Measurements from ENCODE around the gene PDK1.

Gene PDK1

DNA sequence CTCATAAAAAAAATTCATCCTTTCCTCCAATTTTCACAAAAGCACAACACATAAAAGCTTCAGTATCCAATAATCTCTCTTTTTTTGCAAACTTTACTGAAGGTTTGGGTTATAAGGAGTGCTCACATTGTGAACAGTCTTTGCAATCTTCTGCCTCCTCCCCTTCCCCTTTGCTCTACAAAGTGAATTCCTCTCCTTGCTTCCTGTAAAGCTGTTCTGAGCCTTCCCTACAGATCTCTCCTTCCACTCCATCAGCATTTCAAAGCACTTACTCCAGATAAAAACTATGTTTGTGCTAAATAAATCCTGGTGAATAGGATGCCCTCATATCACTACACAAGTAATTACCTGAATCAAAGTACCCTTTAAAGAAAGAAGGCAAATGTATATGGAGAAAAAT lies 4.6 kb upstream of the PDK1 start:
- Histone ChIP-seq H3K36me3 (ENCODE audit: control insufficient read depth, insufficient read depth, low read length) (no peaks in the 10 kb centered on the region), H3K9me3 (ENCODE audit: control insufficient read depth, insufficient read depth, low read length) (peaks cover 1% of the 10 kb centered on the region; the same call in 1 of the 2 replicates), H3K27ac (ENCODE audit: low read length) (no peak overlapping the region), H3K4me3 (ENCODE audit: low read length) (no peak overlapping the region), H3K4me1 (ENCODE audit: control insufficient read depth, insufficient read depth, low read length) (peaks cover 4% of the 10 kb centered on the region; the same call in 1 of the 2 replicates), H3K27me3 (ENCODE audit: control insufficient read depth, insufficient read depth, low read length) (no peaks in the 10 kb centered on the region)
- no peak for DNase-seq (ENCODE audit: low read depth, low spot score)

DNA sequence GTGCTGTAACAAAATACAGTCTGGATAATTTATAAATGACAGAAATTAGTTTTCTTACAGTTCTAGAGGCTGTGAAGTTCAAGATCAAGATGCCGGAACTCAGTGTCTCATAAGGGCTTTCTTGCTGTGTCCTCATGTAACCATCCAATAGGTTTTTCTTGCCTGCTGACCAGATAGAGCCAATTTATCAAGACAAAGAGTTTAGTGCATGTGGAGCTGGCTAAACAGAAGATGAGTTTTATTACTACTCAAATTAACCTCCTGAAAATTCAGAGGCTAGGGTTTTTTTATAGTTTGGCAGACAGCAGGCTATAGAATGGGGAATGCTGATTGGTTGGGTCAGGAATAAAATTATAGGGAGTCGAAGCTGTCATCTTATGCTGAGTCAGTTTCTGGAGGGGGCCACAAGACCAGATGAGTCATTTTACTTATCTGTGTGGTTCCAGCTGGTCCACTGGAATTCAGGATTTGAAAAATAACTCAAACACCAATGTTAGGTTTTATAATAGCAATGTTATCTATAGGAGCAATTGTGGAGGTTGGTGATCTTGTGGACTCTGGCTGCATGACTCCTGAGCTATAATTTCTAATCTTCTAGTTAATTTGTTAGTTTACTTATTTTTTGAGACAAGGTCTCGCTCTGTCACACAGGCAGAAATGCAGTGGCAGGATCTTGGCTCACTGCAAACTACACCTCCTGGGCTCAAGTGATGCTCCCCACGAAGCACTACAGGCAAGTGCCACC lies 3.2 kb upstream of the PDK1 start:
- Histone ChIP-seq H3K27ac (ENCODE audit: low read length) (no peak overlapping the region), H3K4me1 (ENCODE audit: control insufficient read depth, insufficient read depth, low read length) (peaks cover 4% of the 10 kb centered on the region; the same call in 1 of the 2 replicates)
- no peak for DNase-seq (ENCODE audit: low read depth, low spot score)

DNA sequence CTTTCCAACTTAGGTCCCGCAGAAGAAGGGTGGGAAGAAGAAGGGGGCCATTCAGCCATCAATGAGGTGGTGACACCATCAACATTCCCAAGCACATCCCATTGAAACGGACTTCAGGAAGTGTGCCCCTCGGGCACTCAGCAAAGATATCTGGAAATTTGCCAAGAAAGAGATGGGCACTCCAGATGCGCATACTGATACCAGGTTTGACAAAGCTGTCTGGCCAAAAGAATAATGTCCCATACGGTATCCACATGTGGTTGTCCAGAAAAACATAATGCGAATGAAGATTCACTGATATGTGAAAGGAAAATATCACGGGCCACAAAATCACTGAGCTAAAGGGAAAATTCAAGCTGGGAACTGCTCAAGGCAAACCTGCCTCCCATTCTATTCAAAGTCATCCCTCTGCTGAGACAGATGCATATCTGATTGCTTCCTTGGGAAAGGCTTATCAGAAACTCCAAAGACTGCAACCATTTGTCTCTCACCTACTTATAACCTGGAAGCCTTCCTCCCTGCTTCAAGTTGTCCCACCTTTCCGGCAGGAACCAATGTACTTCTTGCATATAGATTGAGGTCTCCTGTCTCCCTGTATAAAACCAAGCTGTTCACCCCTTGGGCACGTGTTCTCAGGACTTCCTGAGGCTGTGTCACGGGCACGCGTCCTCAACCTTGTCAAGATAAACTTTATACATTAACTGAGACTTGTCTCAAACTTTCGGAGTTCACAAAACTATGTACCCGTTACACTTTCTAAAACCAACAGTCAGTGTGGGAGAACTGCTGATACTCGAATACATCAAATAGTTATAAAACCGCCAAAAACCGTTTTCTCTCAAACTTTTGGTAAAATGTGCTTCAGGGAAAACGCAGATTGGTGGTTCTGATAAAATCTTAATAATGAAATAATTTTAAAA lies 1.3 kb upstream of the PDK1 start:
- Histone ChIP-seq H3K27me3 (ENCODE audit: control insufficient read depth, insufficient read depth, low read length) (no peaks in the 10 kb centered on the region), H3K27ac (ENCODE audit: low read length) (no peak overlapping the region), H3K4me3 (ENCODE audit: low read length) (no peak overlapping the region), H3K4me1 (ENCODE audit: control insufficient read depth, insufficient read depth, low read length) (peaks cover 3% of the 10 kb centered on the region; the same call in 1 of the 2 replicates), H3K36me3 (ENCODE audit: control insufficient read depth, insufficient read depth, low read length) (no peaks in the 10 kb centered on the region), H3K9me3 (ENCODE audit: control insufficient read depth, insufficient read depth, low read length) (no peaks in the 10 kb centered on the region)
- DNase-seq (ENCODE audit: low read depth, low spot score) = no peak
- no CpG with 5 or more reads among the region's 18 CpGs for WGBS (ENCODE audit: insufficient coverage, insufficient read length)

More for the DNA sequence above, 3.2 kb upstream of the PDK1 start:
- no peaks in the 10 kb centered on the region for H3K27me3 ChIP-seq (ENCODE audit: control insufficient read depth, insufficient read depth, low read length)
- H3K9me3 ChIP-seq (ENCODE audit: control insufficient read depth, insufficient read depth, low read length) = no peaks in the 10 kb centered on the region
- H3K36me3 ChIP-seq (ENCODE audit: control insufficient read depth, insufficient read depth, low read length) = no peaks in the 10 kb centered on the region
- no CpG with 5 or more reads among the region's 4 CpGs for WGBS (ENCODE audit: insufficient coverage, insufficient read length)
- H3K4me3 ChIP-seq (ENCODE audit: low read length) = no peak overlapping the region

DNA sequence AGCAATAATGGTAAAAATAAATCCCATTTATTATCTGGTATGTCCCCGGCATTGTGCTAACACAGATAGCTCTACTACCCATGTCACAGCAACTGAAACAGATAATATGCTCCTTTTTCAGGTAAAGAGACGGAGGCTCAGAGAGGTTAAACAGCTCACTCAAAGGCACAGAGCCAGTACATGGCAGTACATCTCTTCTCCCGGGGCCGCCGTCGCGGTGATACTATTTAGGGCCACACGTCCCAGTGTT lies 693 bp upstream of the PDK1 start:
- Histone ChIP-seq H3K4me1 (ENCODE audit: control insufficient read depth, insufficient read depth, low read length) (peaks cover 3% of the 10 kb centered on the region; the same call in 1 of the 2 replicates), H3K9me3 (ENCODE audit: control insufficient read depth, insufficient read depth, low read length) (no peaks in the 10 kb centered on the region), H3K27ac (ENCODE audit: low read length) (no peak overlapping the region), H3K36me3 (ENCODE audit: control insufficient read depth, insufficient read depth, low read length) (no peaks in the 10 kb centered on the region), H3K4me3 (ENCODE audit: low read length) (peak overlapping the region; percentile 82; the same call in 1 of the 2 replicates), H3K27me3 (ENCODE audit: control insufficient read depth, insufficient read depth, low read length) (no peaks in the 10 kb centered on the region)
- WGBS (ENCODE audit: insufficient coverage, insufficient read length) = no CpG with 5 or more reads among the region's 8 CpGs
- no peak for DNase-seq (ENCODE audit: low read depth, low spot score)

DNA sequence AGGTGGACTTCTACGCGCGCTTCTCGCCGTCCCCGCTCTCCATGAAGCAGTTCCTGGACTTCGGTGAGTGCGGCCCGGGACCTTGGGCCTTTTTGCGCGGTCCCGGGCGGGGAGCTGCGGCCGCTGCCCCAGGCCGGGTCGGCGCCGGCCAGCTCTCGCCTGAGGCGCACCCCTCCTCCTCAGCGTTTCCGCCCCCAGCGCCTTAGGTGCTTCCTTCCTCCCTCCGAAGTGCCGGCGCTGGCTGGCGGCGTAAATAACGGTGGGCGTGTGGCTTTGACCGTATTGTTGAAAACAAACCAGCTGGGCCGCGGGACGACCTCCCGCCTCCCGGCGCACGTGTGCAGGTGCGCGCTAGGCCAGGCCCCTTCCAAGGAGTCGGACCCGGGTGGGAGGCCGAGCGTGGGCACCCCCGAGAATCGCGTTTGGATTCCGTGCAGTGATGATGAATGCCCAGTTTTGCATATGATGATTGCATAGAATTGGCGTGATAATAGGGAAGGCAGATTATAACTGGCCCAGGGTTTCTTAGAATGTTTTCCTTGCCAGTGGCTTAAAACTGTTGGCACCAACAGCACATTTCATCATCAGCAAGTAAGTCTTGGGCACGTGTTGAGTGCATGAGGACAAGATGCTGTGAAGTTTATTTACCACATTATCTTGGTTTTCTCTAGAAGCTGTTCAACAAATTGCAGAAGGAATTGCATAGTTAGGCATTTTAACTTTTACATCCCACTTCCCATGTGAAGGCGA lies 569 bp downstream of the PDK1 start:
- Histone ChIP-seq H3K27me3 (ENCODE audit: control insufficient read depth, insufficient read depth, low read length) (no peaks in the 10 kb centered on the region), H3K9me3 (ENCODE audit: control insufficient read depth, insufficient read depth, low read length) (no peaks in the 10 kb centered on the region), H3K4me3 (ENCODE audit: low read length) (peak overlapping the region; percentile 82), H3K4me1 (ENCODE audit: control insufficient read depth, insufficient read depth, low read length) (peaks cover 1% of the 10 kb centered on the region; the same call in 1 of the 2 replicates), H3K27ac (ENCODE audit: low read length) (no peak overlapping the region), H3K36me3 (ENCODE audit: control insufficient read depth, insufficient read depth, low read length) (no peaks in the 10 kb centered on the region)
- peak; percentile 33 for DNase-seq (ENCODE audit: low read depth, low spot score)
- WGBS (ENCODE audit: insufficient coverage, insufficient read length) = no CpG with 5 or more reads among the region's 52 CpGs

DNA sequence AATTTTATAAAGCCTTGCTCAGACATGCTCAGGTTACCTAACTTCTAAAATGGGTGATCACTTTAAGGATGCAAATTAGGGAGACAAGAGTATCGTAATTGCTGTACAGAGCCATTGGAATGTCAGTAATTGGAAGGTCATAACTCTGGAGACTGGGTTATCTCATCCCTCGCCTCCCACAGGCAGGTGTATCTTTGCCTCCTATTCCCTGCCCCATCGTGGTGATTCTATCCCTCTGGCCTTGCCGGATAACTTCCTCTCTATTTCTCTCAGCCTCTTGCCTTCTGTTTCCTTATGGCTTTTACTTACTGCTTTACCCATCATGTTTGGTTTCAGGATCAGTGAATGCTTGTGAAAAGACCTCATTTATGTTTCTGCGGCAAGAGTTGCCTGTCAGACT lies 2.5 kb downstream of the PDK1 start:
- Histone ChIP-seq H3K27ac (ENCODE audit: low read length) (no peak overlapping the region), H3K36me3 (ENCODE audit: control insufficient read depth, insufficient read depth, low read length) (no peaks in the 10 kb centered on the region), H3K4me1 (ENCODE audit: control insufficient read depth, insufficient read depth, low read length) (peaks cover 1% of the 10 kb centered on the region; the same call in 1 of the 2 replicates), H3K4me3 (ENCODE audit: low read length) (no peak overlapping the region), H3K27me3 (ENCODE audit: control insufficient read depth, insufficient read depth, low read length) (no peaks in the 10 kb centered on the region), H3K9me3 (ENCODE audit: control insufficient read depth, insufficient read depth, low read length) (no peaks in the 10 kb centered on the region)
- WGBS (ENCODE audit: insufficient coverage, insufficient read length) = no CpG with 5 or more reads among the region's 5 CpGs
- DNase-seq (ENCODE audit: low read depth, low spot score) = no peak

DNA sequence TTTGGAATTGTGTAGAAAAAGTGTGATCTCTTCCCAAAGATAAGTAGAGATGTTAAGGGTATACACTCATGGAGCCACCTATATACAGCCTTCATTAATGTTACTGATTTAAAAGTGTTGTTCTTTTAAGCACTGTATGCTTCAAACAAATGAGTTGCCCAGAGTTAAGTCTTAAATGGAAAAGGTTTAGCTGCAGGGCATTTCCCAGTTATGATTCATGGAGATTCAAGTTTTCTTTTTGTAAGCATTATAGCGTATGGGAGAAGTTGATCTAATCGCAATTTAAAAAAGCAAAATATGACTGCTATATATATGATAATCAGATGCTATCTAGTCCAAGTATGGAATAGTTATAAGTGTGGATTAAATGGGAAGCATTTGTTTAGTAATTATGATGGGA lies 4.8 kb downstream of the PDK1 start:
- Histone ChIP-seq H3K4me3 (ENCODE audit: low read length) (no peak overlapping the region), H3K9me3 (ENCODE audit: control insufficient read depth, insufficient read depth, low read length) (no peaks in the 10 kb centered on the region), H3K36me3 (ENCODE audit: control insufficient read depth, insufficient read depth, low read length) (no peaks in the 10 kb centered on the region), H3K4me1 (ENCODE audit: control insufficient read depth, insufficient read depth, low read length) (no peaks in the 10 kb centered on the region; the same call in 1 of the 2 replicates), H3K27ac (ENCODE audit: low read length) (no peak overlapping the region), H3K27me3 (ENCODE audit: control insufficient read depth, insufficient read depth, low read length) (no peaks in the 10 kb centered on the region)
- whole genome bisulfite sequencing (ENCODE audit: insufficient coverage, insufficient read length) = no CpG with 5 or more reads among the region's 2 CpGs
- DNase-seq (ENCODE audit: low read depth, low spot score) = no peak

DNA sequence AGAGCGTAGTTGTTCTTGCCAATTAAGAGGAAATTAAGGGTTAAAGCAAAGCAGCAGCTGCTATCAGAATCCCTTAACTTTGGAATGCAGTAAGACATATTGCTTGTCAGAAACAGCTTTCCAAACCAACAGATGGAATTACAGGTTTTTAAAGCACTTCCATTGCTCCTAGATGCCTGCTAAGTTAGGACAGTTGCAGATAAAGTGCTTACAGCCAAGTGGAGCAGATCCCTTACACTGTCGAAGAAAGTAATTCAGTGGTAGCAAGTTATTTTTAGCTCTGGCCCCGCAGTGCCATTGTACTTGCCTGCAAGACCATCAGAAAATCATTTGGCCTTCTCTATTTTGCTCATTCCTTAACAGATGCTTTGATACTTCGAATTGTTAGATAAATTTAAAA lies 5.4 kb downstream of the PDK1 start:
- WGBS (ENCODE audit: insufficient coverage, insufficient read length) = no CpG with 5 or more reads among the region's 4 CpGs
- H3K27ac ChIP-seq (ENCODE audit: low read length) = no peak overlapping the region
- H3K4me1 ChIP-seq (ENCODE audit: control insufficient read depth, insufficient read depth, low read length) = no peaks in the 10 kb centered on the region; the same call in 1 of the 2 replicates
- H3K9me3 ChIP-seq (ENCODE audit: control insufficient read depth, insufficient read depth, low read length) = no peaks in the 10 kb centered on the region
- no peaks in the 10 kb centered on the region for H3K27me3 ChIP-seq (ENCODE audit: control insufficient read depth, insufficient read depth, low read length)
- H3K4me3 ChIP-seq (ENCODE audit: low read length) = no peak overlapping the region
- no peaks in the 10 kb centered on the region for H3K36me3 ChIP-seq (ENCODE audit: control insufficient read depth, insufficient read depth, low read length)
- DNase-seq (ENCODE audit: low read depth, low spot score) = no peak

DNA sequence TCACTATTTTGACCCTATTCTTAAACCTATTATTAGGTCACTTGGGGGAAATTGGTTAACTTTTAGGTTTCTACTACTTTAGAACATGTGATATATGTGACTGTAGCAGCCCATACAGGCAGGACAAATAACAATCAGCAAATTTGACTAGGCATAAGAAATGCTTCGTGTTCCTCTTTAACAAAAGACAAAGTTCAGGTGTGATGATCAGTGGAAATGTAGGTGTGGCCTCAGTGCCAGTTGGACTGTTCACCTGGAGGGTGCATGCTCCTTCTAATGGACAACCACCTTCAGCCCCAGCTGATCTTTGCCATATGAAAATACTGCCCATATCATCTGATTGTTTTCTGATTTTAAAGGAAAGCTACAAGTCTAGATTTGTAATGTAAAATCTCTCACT lies 6.4 kb downstream of the PDK1 start:
- no CpG with 5 or more reads among the region's 1 CpG for WGBS (ENCODE audit: insufficient coverage, insufficient read length)
- H3K27me3 ChIP-seq (ENCODE audit: control insufficient read depth, insufficient read depth, low read length) = no peaks in the 10 kb centered on the region
- no peak for DNase-seq (ENCODE audit: low read depth, low spot score)
- H3K36me3 ChIP-seq (ENCODE audit: control insufficient read depth, insufficient read depth, low read length) = no peaks in the 10 kb centered on the region
- no peak overlapping the region for H3K27ac ChIP-seq (ENCODE audit: low read length)
- no peak overlapping the region for H3K4me3 ChIP-seq (ENCODE audit: low read length)
- H3K4me1 ChIP-seq (ENCODE audit: control insufficient read depth, insufficient read depth, low read length) = no peaks in the 10 kb centered on the region; the same call in 1 of the 2 replicates
- H3K9me3 ChIP-seq (ENCODE audit: control insufficient read depth, insufficient read depth, low read length) = no peaks in the 10 kb centered on the region

DNA sequence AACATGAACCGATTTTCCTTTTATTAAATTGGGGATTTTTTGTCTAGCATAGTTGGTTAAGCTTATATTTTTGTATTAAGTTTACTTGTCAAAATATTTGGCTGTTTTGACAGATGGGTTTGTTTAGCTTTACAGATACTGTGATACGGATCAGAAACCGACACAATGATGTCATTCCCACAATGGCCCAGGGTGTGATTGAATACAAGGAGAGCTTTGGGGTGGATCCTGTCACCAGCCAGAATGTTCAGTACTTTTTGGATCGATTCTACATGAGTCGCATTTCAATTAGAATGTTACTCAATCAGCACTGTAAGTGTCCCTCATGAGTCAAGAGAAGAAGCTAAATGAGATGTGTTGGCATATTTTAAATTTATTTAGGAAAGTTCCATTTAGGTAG lies 8.5 kb downstream of the PDK1 start:
- no peak overlapping the region for H3K4me3 ChIP-seq (ENCODE audit: low read length)
- no CpG with 5 or more reads among the region's 5 CpGs for WGBS (ENCODE audit: insufficient coverage, insufficient read length)
- H3K4me1 ChIP-seq (ENCODE audit: control insufficient read depth, insufficient read depth, low read length) = no peaks in the 10 kb centered on the region; the same call in 1 of the 2 replicates
- no peaks in the 10 kb centered on the region; the same call in 1 of the 2 replicates for H3K9me3 ChIP-seq (ENCODE audit: control insufficient read depth, insufficient read depth, low read length)
- no peaks in the 10 kb centered on the region for H3K27me3 ChIP-seq (ENCODE audit: control insufficient read depth, insufficient read depth, low read length)
- no peak overlapping the region for H3K27ac ChIP-seq (ENCODE audit: low read length)
- no peak for DNase-seq (ENCODE audit: low read depth, low spot score)
- H3K36me3 ChIP-seq (ENCODE audit: control insufficient read depth, insufficient read depth, low read length) = no peaks in the 10 kb centered on the region

Data from iPS DF 6.9 (cell line).